ENCODE results near the gene CIP2A.
"Not testable (repeated sequence)": the region's sequence is repeated elsewhere in the genome, so short reads cannot be mapped to it uniquely, and the experiment has no call there.

CIP2A gene

DNA sequence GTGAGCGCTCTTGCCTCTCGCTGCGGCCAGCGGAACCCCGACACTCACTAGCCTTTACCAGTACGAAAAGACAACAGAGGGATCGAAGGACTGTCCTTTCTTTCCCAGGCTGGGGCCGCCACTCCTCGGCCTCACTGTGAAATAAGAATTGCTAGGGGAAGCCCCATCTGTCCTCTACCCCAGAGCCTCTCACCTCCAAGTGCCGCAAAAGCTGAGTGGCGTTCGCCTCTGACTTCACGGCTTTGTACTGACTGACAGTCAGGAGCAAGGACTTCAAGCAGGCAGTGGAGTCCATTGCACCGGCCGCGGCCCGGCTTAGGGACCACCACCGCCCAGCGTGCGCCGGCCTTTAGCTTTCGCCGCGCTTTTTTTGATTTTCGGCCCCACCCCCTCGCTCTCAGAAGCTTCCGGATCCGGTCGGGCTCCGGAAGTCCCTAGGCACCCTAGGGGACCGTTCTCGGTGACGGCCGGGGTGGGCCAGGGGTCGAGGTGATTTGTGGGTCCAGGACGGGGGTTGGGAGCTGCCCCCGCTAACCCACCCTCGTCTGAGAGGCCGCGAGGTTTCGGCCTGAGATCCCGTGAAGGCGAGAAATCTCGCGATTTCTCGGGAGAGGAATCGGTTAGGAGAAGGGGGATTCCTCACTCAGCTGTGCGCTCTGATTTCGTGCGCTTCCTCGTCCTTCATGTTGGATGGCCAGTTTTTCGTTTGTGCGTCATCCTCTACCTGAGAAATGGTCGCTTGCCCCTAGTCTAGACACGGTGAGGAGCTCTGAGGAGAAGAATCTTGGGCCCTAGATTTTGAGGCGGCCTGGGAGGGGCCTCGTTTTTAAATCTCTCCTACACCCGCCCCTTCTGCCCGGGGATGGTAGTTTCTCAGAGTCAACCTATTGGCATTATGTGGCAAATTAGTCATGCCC lies at the start of gene CIP2A, which contains the start of gene DZIP3:
TSS of gene CIP2A (minus strand) at position 358 of the 917 bp plus-strand sequence. CDS start at position 295, 63 bp downstream.
TSS of gene DZIP3 (plus strand) at position 642 of the 917 bp plus-strand sequence. CDS start 15,685 bp downstream, outside the sequence.
- peak; percentile 96 for DNase-seq
- Mint-ChIP-seq H3K36me3 (ENCODE audit: low read depth) (peaks cover 5% of the 10 kb centered on the region), H3K27me3 (ENCODE audit: low read depth, poor library complexity) (peaks cover 4% of the 10 kb centered on the region), H3K4me3 (peak within 1 kb of the TSS; percentile 99), H3K27ac (peak within 1 kb of the TSS; percentile 100), H3K9me3 (no peaks in the 10 kb centered on the region), H3K4me1 (peaks cover 58% of the 10 kb centered on the region)
- TF ChIP-seq, protein P1, sequence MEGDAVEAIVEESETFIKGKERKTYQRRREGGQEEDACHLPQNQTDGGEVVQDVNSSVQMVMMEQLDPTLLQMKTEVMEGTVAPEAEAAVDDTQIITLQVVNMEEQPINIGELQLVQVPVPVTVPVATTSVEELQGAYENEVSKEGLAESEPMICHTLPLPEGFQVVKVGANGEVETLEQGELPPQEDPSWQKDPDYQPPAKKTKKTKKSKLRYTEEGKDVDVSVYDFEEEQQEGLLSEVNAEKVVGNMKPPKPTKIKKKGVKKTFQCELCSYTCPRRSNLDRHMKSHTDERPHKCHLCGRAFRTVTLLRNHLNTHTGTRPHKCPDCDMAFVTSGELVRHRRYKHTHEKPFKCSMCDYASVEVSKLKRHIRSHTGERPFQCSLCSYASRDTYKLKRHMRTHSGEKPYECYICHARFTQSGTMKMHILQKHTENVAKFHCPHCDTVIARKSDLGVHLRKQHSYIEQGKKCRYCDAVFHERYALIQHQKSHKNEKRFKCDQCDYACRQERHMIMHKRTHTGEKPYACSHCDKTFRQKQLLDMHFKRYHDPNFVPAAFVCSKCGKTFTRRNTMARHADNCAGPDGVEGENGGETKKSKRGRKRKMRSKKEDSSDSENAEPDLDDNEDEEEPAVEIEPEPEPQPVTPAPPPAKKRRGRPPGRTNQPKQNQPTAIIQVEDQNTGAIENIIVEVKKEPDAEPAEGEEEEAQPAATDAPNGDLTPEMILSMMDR (IDR thresholded peaks at IDR 0.05), result no peak

DNA sequence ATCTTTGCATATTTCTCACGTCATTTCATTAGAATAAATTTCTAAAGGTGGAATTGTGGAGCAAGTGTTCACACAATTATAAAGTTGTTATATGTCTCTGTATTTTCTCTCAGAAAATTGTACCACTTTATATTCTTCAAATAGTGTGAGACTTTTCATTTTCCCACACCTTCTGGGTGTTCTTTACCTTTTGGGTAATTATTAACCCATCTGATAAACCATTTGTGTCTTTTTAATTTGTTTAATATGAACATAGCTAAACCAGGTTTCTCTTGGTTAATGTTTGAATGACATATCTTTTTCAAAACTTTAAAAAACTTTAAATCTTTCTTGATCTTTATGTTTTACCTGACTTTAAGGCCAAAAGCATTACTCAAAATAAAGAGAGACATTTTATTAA lies 40.7 kb upstream of the CIP2A start:
- Mint-ChIP-seq H3K36me3 (ENCODE audit: low read depth) (peaks cover 27% of the 10 kb centered on the region), H3K4me3 (no peak overlapping the region), H3K9me3 (no peaks in the 10 kb centered on the region), H3K27me3 (ENCODE audit: low read depth, poor library complexity) (no peaks in the 10 kb centered on the region), H3K27ac (no peak overlapping the region), H3K4me1 (no peaks in the 10 kb centered on the region)
- TF ChIP-seq, protein P1 (IDR thresholded peaks at IDR 0.05), result no peak
- DNase-seq, result no peak

GRCh38 chr3:108623504-108623903 lies 34.3 kb upstream of the CIP2A start:
- Mint-ChIP-seq H3K9me3 (no peaks in the 10 kb centered on the region), H3K27me3 (ENCODE audit: low read depth, poor library complexity) (no peaks in the 10 kb centered on the region), H3K36me3 (ENCODE audit: low read depth) (peaks cover 58% of the 10 kb centered on the region), H3K4me1 (no peaks in the 10 kb centered on the region), H3K4me3 (no peak overlapping the region), H3K27ac (peak overlapping the region; percentile 32)
- DNase-seq, result no peak
- TF ChIP-seq, protein P1 (IDR thresholded peaks at IDR 0.05), result no peak

DNA sequence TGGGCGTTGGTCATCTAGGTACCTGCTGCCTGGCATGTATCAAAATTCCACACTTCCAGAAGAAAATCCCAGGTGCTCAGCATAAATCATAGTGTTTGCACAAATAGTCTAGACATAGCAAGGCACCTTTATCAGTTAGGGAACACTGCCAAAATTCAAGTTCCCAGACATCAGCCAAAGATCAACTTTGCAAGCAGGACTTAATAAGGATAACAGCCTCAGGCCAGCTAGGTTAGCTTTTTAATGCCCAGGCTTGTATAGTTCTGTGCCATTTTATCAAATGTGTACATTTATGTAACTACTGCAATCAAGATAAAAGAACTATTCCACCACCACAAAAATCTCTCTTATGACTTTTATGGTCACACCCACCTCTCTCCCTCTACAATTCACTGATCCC lies 31.0 kb upstream of the CIP2A start:
- TF ChIP-seq, protein P1 (IDR thresholded peaks at IDR 0.05), result no peak
- no peak overlapping the region for H3K27ac Mint-ChIP-seq
- no peak for DNase-seq
- H3K9me3 Mint-ChIP-seq, result no peaks in the 10 kb centered on the region
- no peak overlapping the region for H3K4me3 Mint-ChIP-seq
- H3K36me3 Mint-ChIP-seq (ENCODE audit: low read depth), result peaks cover 55% of the 10 kb centered on the region
- no peaks in the 10 kb centered on the region for H3K27me3 Mint-ChIP-seq (ENCODE audit: low read depth, poor library complexity)
- H3K4me1 Mint-ChIP-seq, result no peaks in the 10 kb centered on the region

GRCh38 chr3:108616090-108616489 lies 26.9 kb upstream of the CIP2A start:
- H3K27me3 Mint-ChIP-seq (ENCODE audit: low read depth, poor library complexity); H3K27ac Mint-ChIP-seq; DNase-seq; H3K4me1 Mint-ChIP-seq; H3K9me3 Mint-ChIP-seq; H3K4me3 Mint-ChIP-seq: not testable (repeated sequence)
- H3K36me3 Mint-ChIP-seq (ENCODE audit: low read depth), result peaks cover 38% of the 10 kb centered on the region

- no peak overlapping the region for H3K4me3 Mint-ChIP-seq
- H3K9me3 Mint-ChIP-seq, result no peaks in the 10 kb centered on the region
- H3K27me3 Mint-ChIP-seq (ENCODE audit: low read depth, poor library complexity), result peaks cover 3% of the 10 kb centered on the region
- H3K36me3 Mint-ChIP-seq (ENCODE audit: low read depth), result peaks cover 25% of the 10 kb centered on the region
- DNase-seq, result no peak
- H3K27ac Mint-ChIP-seq, result no peak overlapping the region
- TF ChIP-seq, protein P1 (IDR thresholded peaks at IDR 0.05), result no peak
- H3K4me1 Mint-ChIP-seq, result no peaks in the 10 kb centered on the region
Measured at GRCh38 chr3:108610651-108611050, 21.4 kb upstream of the CIP2A start.

Measured in nephron progenitor cell (in vitro differentiated cells).